GM12878 (cell line): Measurements from ENCODE around the gene PELI2. TPM values are rescaled to one million over a fixed set of nuclear protein-coding genes. Genes with fewer than 3 reads are reported as not detected.

Experiments used
- ATAC-seq: fragments of 200-7000 bp; cut with Tn5 transposase; 3 replicates; pipeline ENCODE4 v1.9.1; 2020; ENCODE audit warnings: mild to moderate bottlenecking, moderate library complexity
- BruUV-seq: library from RNA; stranded (reverse); fragments of 400-500 nt; replicated peaks from 2 replicates; lab custom pipeline; 2021; lab: Mats Ljungman, UMichigan
- CTCF ChIA-PET: fragments of 300-600 bp; sonication (Branson Sonifier 250); formaldehyde crosslinking; extraction: SDS; loops from one replicate; lab custom pipeline; 2021; ENCODE audit warnings: inconsistent platforms; lab: Yijun Ruan, JAX
- POLR2A ChIA-PET: fragments of 350-600 bp; formaldehyde crosslinking; extraction: SDS; loops from one replicate; lab custom pipeline; 2021; ENCODE audit warnings: inconsistent platforms; lab: Charles Lee
- RAD21 ChIA-PET: fragments of 300-600 bp; sonication (Branson Sonifier 250); formaldehyde crosslinking; loops from one replicate; lab custom pipeline; 2023; ENCODE audit warnings: antibody characterized with exemption; ENCODE audit not compliant: unreplicated experiment; lab: Charles Lee
- SMC1A ChIA-PET: fragments of 300-600 bp; sonication (Branson Sonifier 250); formaldehyde crosslinking; loops from one replicate; lab custom pipeline; 2023; ENCODE audit not compliant: unreplicated experiment, uncharacterized antibody; lab: Charles Lee
- DNase-seq: peaks from one replicate; pipeline ENCODE4 v3.0.0-alpha.2; 2011; ENCODE audit warnings: low read depth, low spot score
- FAIRE-seq: peaks from 3 replicates; lab custom pipeline; 2011; peaks lifted over from hg19 to GRCh38; lab: Jason Lieb, UNC
- H2AFZ ChIP-seq: 2 replicates; pipeline ENCODE4 v1.6.0; 2011; ENCODE audit warnings: low read depth, low read length, control low read depth; ENCODE audit not compliant: control insufficient read depth
- H3K27ac ChIP-seq: 2 replicates; pipeline ENCODE4 v1.5.1; 2011; ENCODE audit warnings: control low read depth; ENCODE audit not compliant: control insufficient read depth, insufficient read depth
- H3K27me3 ChIP-seq, 2 experiments: replicated peaks in 1 of 2; 2 replicates each; pipeline versions ENCODE4 v1.6.0 to v1.6.1; 2011; ENCODE audit warnings: low read length in 1 of 2; ENCODE audit not compliant: control insufficient read depth in 2 of 2, insufficient read depth in 2 of 2
- H3K36me3 ChIP-seq, 2 experiments: 2 replicates each; pipeline ENCODE4 v1.5.1; 2011; ENCODE audit warnings: low read length in 1 of 2; ENCODE audit not compliant: control insufficient read depth in 2 of 2, insufficient read depth in 2 of 2
- H3K4me1 ChIP-seq: 2 replicates; pipeline ENCODE4 v1.6.1; 2011; ENCODE audit warnings: mild to moderate bottlenecking, low read length, moderate library complexity, mixed read lengths; ENCODE audit not compliant: control insufficient read depth, insufficient read depth
- H3K4me2 ChIP-seq: 2 replicates; pipeline ENCODE4 v1.6.0; 2011; ENCODE audit warnings: control low read depth; ENCODE audit not compliant: control insufficient read depth, insufficient read depth
- H3K4me3 ChIP-seq: fragments of 200-600 bp; sonication (generic); 2 replicates; pipeline ENCODE4 v1.5.1; 2016
- H3K79me2 ChIP-seq: 2 replicates; pipeline ENCODE4 v1.6.0; 2011; ENCODE audit warnings: low read length; ENCODE audit not compliant: control insufficient read depth, insufficient read depth
- H3K9ac ChIP-seq: 2 replicates; pipeline ENCODE4 v1.8.0; 2011; ENCODE audit warnings: low read length, control low read depth, mixed read lengths; ENCODE audit not compliant: control insufficient read depth, insufficient read depth
- H3K9me3 ChIP-seq: replicated peaks from 3 replicates; pipeline ENCODE4 v1.5.1; 2011; ENCODE audit warnings: mild to moderate bottlenecking, low read length; ENCODE audit not compliant: control insufficient read depth, insufficient read depth
- H4K20me1 ChIP-seq: 2 replicates; pipeline ENCODE4 v1.6.0; 2011; ENCODE audit not compliant: control insufficient read depth, insufficient read depth
- ATF2 ChIP-seq: IDR thresholded peaks from 2 replicates; pipeline ENCODE4 v1.6.1; 2012; ENCODE audit warnings: low read length, inconsistent platforms
- BCL11A ChIP-seq: IDR thresholded peaks from 2 replicates; pipeline ENCODE4 v1.6.1; 2011; ENCODE audit warnings: low read depth, low read length
- BCLAF1 ChIP-seq: fragments of 450-650 bp; IDR thresholded peaks from 2 replicates; pipeline ENCODE4 v1.6.1; 2017; ENCODE audit warnings: antibody characterized with exemption, mild to moderate bottlenecking, moderate library complexity
- DPF2 ChIP-seq: fragments of 450-650 bp; IDR thresholded peaks from 2 replicates; pipeline ENCODE4 v1.6.1; 2017; ENCODE audit warnings: mild to moderate bottlenecking
- ESRRA ChIP-seq: IDR thresholded peaks from 2 replicates; pipeline ENCODE4 v1.6.1; 2012; ENCODE audit warnings: mild to moderate bottlenecking, low read length, improper control_type of control experiment
- HSF1 ChIP-seq: fragments of 150-350 bp; IDR thresholded peaks from 2 replicates; pipeline ENCODE4 v1.6.1; 2014; ENCODE audit warnings: mild to moderate bottlenecking, low read depth, low read length
- KLF5 ChIP-seq: fragments of 450-650 bp; IDR thresholded peaks from 2 replicates; pipeline ENCODE4 v1.6.1; 2014; ENCODE audit warnings: mild to moderate bottlenecking; ENCODE audit not compliant: partially characterized antibody
- MYB ChIP-seq: fragments of 150-350 bp; IDR thresholded peaks from 2 replicates; pipeline ENCODE4 v1.6.1; 2014; ENCODE audit warnings: mild to moderate bottlenecking, low read depth, low read length, borderline replicate concordance
- NR2F1 ChIP-seq: fragments of 450-650 bp; conservative IDR thresholded peaks from 2 replicates; pipeline ENCODE4 v1.6.1; 2017; ENCODE audit warnings: mild to moderate bottlenecking
- PAX5 ChIP-seq: IDR thresholded peaks from 2 replicates; pipeline ENCODE4 v1.6.1; 2011; ENCODE audit warnings: low read depth, low read length, borderline replicate concordance
- PKNOX1 ChIP-seq: fragments of 450-650 bp; IDR thresholded peaks from 2 replicates; pipeline ENCODE4 v1.6.1; 2016; ENCODE audit warnings: mild to moderate bottlenecking
- POLR2AphosphoS2 ChIP-seq: IDR thresholded peaks from 2 replicates; pipeline ENCODE4 v1.6.1; 2011; ENCODE audit warnings: low read depth, mild to moderate bottlenecking, low read length, improper control_type of control experiment, moderate library complexity
- RCOR1 ChIP-seq: conservative IDR thresholded peaks from 2 replicates; pipeline ENCODE4 v1.6.1; 2012; ENCODE audit warnings: low read depth, low read length, improper control_type of control experiment
- SMAD1 ChIP-seq: fragments of 450-650 bp; IDR thresholded peaks from 2 replicates; pipeline ENCODE4 v1.6.1; 2018; ENCODE audit warnings: mild to moderate bottlenecking, low read depth; ENCODE audit not compliant: partially characterized antibody
- SP1 ChIP-seq: IDR thresholded peaks from one replicate; pipeline ENCODE4 v1.6.1; 2011; ENCODE audit warnings: low read depth, low read length
- SREBF1 ChIP-seq: IDR thresholded peaks from 2 replicates; pipeline ENCODE4 v1.6.1; 2012; ENCODE audit warnings: mild to moderate bottlenecking, low read length
- STAT3 ChIP-seq: IDR thresholded peaks from 2 replicates; pipeline ENCODE4 v1.6.1; 2011; ENCODE audit warnings: low read depth, low read length, improper control_type of control experiment
- ZNF207 ChIP-seq: fragments of 450-650 bp; IDR thresholded peaks from 2 replicates; pipeline ENCODE4 v1.6.1; 2014; ENCODE audit warnings: antibody characterized with exemption, mild to moderate bottlenecking, borderline replicate concordance
- WGBS: methylation state at CpG from one replicate; pipeline ENCODE4 v1.1.6; 2016; ENCODE audit warnings: low lambda C conversion rate; ENCODE audit not compliant: insufficient replicate concordance, insufficient coverage; ENCODE audit errors: missing lambda C conversion rate; 5-methylcytosine and 5-hydroxymethylcytosine counted together
- in situ Hi-C: fragments of 300-500 bp; cut with MboI; formaldehyde crosslinking; loops from 9 replicates; pipeline ENCODE4 v1.14.3; 2018; ENCODE audit warnings: mixed read lengths
- intact Hi-C: fragments of 100-400 bp; cut with micrococcal nuclease; formaldehyde crosslinking; loops from one replicate; pipeline ENCODE4 v1.14.2; 2022; ENCODE audit not compliant: unreplicated experiment
- polyA plus RNA-seq, 11 experiments: library from polyadenylated mRNA; depleted of rRNA in 4 of 11; unstranded in 6 of 11; stranded (reverse) in 5 of 11; fragments of >200 nt; fragmentation: Nextera tagmentation in 4 of 11; fragmentation: Illumina TruSeq in 1 of 11; extraction: Ambion mirVana in 4 of 11; extraction: Trizol in 1 of 11; gene quantifications; 1 replicate in 1 of 11; 2 replicates in 10 of 11; pipeline versions ENCODE4 v1.2.1 to v1.2.3, GENCODE V29; 2011 to 2016; ENCODE audit warnings: inconsistent platforms in 2 of 11, missing spikeins in 2 of 11, low read depth in 1 of 11
- total RNA-seq, 4 experiments: library from RNA; depleted of rRNA in 3 of 4; stranded (reverse); fragments of >200 nt in 3 of 4; fragmentation: Illumina TruSeq in 1 of 4; extraction: Trizol in 1 of 4; gene quantifications; 2 replicates each; pipeline versions ENCODE4 v1.2.1 to v1.2.3, GENCODE V29; 2013 to 2021

PELI2 gene
- total and polyA plus RNA-seq, 10 of the 15 experiments (the other 5 are each of a cell fraction or from before 2014, with no cell fraction given), result under 0.01 to 0.10 (median 0.01) TPM; not detected in 3

GRCh38 chr14:56193347-56193746 lies 75.1 kb downstream of the PELI2 start:
- FAIRE-seq (no peak), DNase-seq (no peak), ATAC-seq (no peak)
- Histone ChIP-seq H3K36me3 (no peaks in the 10 kb centered on the region), H2AFZ (no peak overlapping the region), H3K4me1 (peaks cover 9% of the 10 kb centered on the region; the same call in 1 of the 2 replicates), H3K4me3 (no peak overlapping the region), H3K27me3 (peaks cover 0 to 2% of the 10 kb centered on the region in 2 experiments; a peak in 1 of 4 replicates), H3K79me2 (no peaks in the 10 kb centered on the region), H3K4me2 (no peak overlapping the region), H3K9me3 (no peaks in the 10 kb centered on the region), H3K27ac (no peak overlapping the region), H3K9ac (no peak overlapping the region), H4K20me1 (no peaks in the 10 kb centered on the region)
- RAD21 ChIA-PET, result no interaction called here
- intact Hi-C loops, result no loop called here
- SMC1A ChIA-PET, result no interaction called here
- BruUV-seq, result no TSS peak
- TF ChIP-seq RCOR1, result no peak
- TF ChIP-seq HSF1, result no peak
- TF ChIP-seq BCLAF1, result no peak
- no peak for TF ChIP-seq SREBF1
- TF ChIP-seq KLF5, result no peak
- no peak for TF ChIP-seq PKNOX1
- no peak for TF ChIP-seq NR2F1
- TF ChIP-seq STAT3, result no peak
- no peak for TF ChIP-seq ESRRA
- TF ChIP-seq MYB, result no peak
- TF ChIP-seq SMAD1, result no peak
- TF ChIP-seq SP1, result no peak
- no peak for TF ChIP-seq POLR2AphosphoS2
- TF ChIP-seq ATF2, result no peak
- TF ChIP-seq DPF2, result no peak
- no peak for TF ChIP-seq BCL11A
- no peak for TF ChIP-seq PAX5
- TF ChIP-seq ZNF207, result no peak
- POLR2A ChIA-PET, result no interaction called here
- in situ Hi-C loops, result no loop called here
- CTCF ChIA-PET, result interaction anchor here (1.0 kb wide), 1 partner anchor 45 kb away, joined by 3 read pairs; no protein-coding TSS in a partner anchor
- WGBS, result 0% methylated on average over 1 of the region's 1 CpG
